OCI-LY1 (cell line): ENCODE measurements around the gene CACNA1C.

ENCODE experiments used
- EZH2 ChIP-seq: fragments of 200-600 bp; sonication (generic), shearing (Covaris generic); IDR thresholded peaks from 2 replicates; pipeline ENCODE4 v1.8.0; 2017; ENCODE audit warnings: borderline replicate concordance, mixed run types, mild to moderate bottlenecking, antibody characterized with exemption, low read length, moderate library complexity, mixed read lengths
- TF ChIP-seq, protein P1 (sequence below): fragments of 200-600 bp; sonication (generic), shearing (Covaris generic); IDR thresholded peaks from 2 replicates; pipeline ENCODE4 v1.5.1; 2017; ENCODE audit warnings: mild to moderate bottlenecking, antibody characterized with exemption, low read length, moderate library complexity, mixed read lengths

GRCh38 chr12:2690348-2691005 is 637.7 kb downstream of the CACNA1C start:
- no peak for TF ChIP-seq EZH2
- TF ChIP-seq, protein P1, sequence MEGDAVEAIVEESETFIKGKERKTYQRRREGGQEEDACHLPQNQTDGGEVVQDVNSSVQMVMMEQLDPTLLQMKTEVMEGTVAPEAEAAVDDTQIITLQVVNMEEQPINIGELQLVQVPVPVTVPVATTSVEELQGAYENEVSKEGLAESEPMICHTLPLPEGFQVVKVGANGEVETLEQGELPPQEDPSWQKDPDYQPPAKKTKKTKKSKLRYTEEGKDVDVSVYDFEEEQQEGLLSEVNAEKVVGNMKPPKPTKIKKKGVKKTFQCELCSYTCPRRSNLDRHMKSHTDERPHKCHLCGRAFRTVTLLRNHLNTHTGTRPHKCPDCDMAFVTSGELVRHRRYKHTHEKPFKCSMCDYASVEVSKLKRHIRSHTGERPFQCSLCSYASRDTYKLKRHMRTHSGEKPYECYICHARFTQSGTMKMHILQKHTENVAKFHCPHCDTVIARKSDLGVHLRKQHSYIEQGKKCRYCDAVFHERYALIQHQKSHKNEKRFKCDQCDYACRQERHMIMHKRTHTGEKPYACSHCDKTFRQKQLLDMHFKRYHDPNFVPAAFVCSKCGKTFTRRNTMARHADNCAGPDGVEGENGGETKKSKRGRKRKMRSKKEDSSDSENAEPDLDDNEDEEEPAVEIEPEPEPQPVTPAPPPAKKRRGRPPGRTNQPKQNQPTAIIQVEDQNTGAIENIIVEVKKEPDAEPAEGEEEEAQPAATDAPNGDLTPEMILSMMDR: no peak
